Smooth muscle cell of bladder (primary cell): Measurements from ENCODE around the gene LDOC1. TPM values are rescaled to one million over a fixed set of nuclear protein-coding genes. Genes with fewer than 3 reads are reported as not detected.

Source experiments
- total RNA-seq: library from RNA; depleted of rRNA; stranded (reverse); fragments of >200 nt; gene quantifications from 2 replicates; pipeline ENCODE4 v1.2.3, GENCODE V29; 2014

LDOC1 gene
- total RNA-seq = 3.8 and 4.6 TPM in 2 replicates

DNA sequence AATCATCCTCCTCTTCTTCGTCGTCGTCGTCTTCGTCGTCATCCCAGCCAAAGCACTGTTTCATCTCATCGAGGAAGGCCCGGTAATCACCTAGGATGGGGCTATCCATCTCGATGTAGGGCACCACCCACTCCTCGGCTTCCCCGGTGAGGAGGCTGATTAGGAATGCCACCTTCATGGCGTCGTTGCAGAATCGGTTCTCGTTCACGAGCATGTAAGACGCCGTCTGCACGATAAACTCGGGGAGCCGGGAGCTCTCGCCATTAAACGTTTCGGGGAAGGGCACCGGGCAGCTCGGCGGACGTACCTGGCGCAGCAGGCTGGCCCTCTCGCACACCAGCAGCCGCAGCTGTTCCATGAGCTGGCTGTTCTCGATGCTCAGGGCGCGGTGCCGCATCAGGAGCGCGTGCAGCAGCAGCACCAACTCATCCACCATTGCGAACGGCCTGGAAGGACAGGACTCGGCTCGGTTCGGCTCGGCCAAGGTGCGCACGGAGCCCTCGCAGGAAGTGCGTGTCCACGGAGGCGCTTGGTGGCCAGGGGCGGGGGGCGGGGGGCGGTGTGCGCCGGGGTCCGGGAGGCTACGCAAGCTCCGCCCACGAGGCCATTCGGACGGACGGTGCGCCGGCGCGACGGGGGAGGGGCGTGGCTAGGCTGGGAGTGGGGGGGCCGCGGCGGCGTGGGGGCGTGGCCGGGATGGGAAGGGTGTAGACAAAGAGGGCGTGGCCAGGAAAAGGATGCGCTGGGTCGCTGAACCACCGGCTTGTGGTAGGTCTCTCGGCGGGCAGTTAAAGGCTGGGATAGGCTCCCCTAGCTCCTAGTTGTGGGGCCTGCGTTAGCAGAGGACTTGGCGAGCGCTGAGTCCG lies at the start of gene LDOC1:
Gene LDOC1 (minus strand): TSS at position 544 of the 866 bp plus-strand sequence. CDS start 108 bp downstream, at position 436.

Other genes with a start within 250 kb of the LDOC1 start
- gene SPANXB1, start 174.5 kb downstream of the LDOC1 start, total RNA-seq = not detected in 2 replicates
- not detected in 2 replicates for gene SPANXC, start 65.4 kb upstream of the LDOC1 start, total RNA-seq